Measurements from ENCODE around the gene CHEK2.
"Not testable (repeated sequence)": the region's sequence is repeated elsewhere in the genome, so short reads cannot be mapped to it uniquely, and the experiment has no call there.

CHEK2 gene

DNA sequence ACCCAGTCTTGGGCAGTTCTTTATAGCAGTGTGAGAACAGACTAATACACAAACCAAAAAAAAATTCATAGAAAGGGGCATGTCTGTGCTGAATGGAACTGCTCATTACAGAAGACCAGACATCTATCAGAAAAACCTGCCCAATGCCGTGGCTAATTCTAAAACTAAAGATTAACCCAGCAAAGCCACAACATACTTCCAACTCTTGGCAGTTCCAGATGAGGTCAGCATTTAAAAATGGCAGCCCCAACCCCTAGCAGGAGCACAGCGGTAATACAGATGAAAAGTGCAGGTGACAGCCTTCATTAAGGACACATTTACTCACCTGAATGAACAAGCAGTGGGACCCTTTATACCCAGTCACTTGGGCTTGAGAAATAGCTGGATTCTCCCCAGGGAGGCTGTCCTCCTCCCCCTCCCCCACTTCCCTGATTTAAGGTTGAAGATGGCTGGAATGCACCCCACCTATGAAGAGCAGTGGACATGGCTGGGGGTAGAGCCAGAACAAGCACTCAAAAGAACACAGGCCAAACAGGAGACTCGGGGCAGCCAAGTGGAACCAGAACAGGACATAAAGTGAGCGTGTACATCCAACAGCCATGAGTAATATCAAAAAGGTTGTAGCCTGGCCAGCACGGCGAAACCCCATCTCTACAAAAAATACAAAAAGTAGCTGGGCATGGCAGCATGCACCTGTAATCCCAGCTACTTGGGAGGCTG, 48.4 kb downstream of the CHEK2 start:
- H3K36me3 ChIP-seq (ENCODE audit: control insufficient read depth in 2 of 2, insufficient read depth in 2 of 2, low read length in 2 of 2); H3K9ac ChIP-seq (ENCODE audit: low read length in 2 of 2); H3K27ac ChIP-seq (ENCODE audit: low read length); H3K4me3 ChIP-seq (ENCODE audit: low read length in 2 of 2); H3K27me3 ChIP-seq (ENCODE audit: control insufficient read depth in 1 of 2, insufficient read depth in 2 of 2, low read length in 2 of 2); H3K9me3 ChIP-seq (ENCODE audit: control insufficient read depth in 2 of 2, low read length in 2 of 2); H3K4me1 ChIP-seq (ENCODE audit: control insufficient read depth, insufficient read depth, low read length): not testable (repeated sequence)

DNA sequence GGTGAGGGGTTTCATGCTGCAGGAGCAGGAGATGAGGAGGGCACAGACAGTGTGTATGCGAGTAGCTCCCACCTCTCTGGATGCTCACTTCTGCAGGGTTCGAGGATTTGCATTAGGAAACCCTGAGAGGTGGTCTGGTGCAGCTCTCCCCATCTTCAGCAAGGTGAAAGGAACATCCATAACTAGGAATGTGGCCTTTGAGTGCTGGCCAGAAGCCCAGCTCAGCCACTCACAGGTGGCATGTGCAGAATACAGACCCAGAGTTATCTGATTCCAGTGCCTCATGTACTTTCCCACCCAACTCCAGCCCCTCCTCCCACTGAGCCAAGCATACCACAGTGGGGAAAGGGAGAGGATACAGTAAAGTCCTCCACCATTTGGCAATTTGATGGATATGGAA, 51.8 kb downstream of the CHEK2 start:
- not testable (repeated sequence) for H3K36me3 ChIP-seq (ENCODE audit: control insufficient read depth in 2 of 2, insufficient read depth in 2 of 2, low read length in 2 of 2); H3K9me3 ChIP-seq (ENCODE audit: control insufficient read depth in 2 of 2, low read length in 2 of 2); H3K27ac ChIP-seq (ENCODE audit: low read length); H3K4me1 ChIP-seq (ENCODE audit: control insufficient read depth, insufficient read depth, low read length); H3K27me3 ChIP-seq (ENCODE audit: control insufficient read depth in 1 of 2, insufficient read depth in 2 of 2, low read length in 2 of 2); H3K4me3 ChIP-seq (ENCODE audit: low read length in 2 of 2); H3K9ac ChIP-seq (ENCODE audit: low read length in 2 of 2)

DNA sequence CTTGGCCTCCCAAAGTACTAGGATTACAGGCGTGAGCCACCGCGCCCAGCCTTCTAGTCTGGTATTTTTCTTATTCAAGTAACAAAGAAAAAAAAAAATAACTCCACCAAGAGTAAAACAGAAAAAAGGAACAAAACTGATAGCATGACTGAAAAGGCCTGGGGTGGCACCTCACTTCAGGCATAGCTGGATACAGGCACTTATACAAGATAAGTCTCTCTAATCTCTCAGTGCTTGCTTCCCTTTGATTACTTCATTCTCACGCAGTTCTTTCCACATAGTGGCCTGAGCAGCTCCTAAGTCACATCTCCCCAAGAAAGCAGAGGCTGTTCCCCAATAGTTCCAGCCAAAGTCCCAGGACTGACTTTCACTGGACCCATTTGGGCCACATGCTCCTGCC, 58.7 kb downstream of the CHEK2 start:
- H3K4me3 ChIP-seq (ENCODE audit: low read length in 2 of 2) = not testable (repeated sequence)

DNA sequence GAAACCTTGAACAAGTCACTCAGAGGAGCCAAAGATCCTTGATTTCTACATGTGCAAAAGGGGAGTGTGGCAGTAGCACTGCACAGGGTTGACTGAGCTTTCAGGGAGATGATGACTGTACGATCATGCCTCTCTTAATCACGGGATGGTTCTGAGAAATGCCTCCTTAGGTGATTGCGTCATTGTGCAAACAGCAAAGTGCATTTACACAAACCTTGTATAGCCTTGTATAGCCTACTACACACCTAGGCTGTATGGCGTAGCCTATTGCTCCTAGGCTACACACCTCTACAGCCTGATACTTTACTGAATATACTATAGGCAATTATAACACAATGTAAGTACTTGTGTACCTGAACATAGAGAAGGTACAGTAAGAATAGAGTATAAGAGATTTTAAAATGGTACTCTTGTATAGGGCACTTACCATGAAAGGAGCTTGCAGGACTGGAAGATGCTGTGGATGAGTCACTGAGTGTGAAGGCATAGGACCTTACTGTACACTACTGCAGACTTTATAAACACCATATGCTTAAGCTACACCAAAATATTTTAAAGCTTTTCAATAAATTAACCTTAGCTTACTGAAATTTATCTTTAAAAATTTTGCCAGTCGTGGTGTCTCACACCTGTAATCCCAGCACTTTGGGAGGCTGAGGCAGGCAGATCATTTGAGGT, 60.7 kb downstream of the CHEK2 start:
- not testable (repeated sequence) for H3K4me1 ChIP-seq (ENCODE audit: control insufficient read depth, insufficient read depth, low read length); H3K36me3 ChIP-seq (ENCODE audit: control insufficient read depth in 2 of 2, insufficient read depth in 2 of 2, low read length in 2 of 2); H3K9me3 ChIP-seq (ENCODE audit: control insufficient read depth in 2 of 2, low read length in 2 of 2); H3K9ac ChIP-seq (ENCODE audit: low read length in 2 of 2); H3K27me3 ChIP-seq (ENCODE audit: control insufficient read depth in 1 of 2, insufficient read depth in 2 of 2, low read length in 2 of 2); H3K27ac ChIP-seq (ENCODE audit: low read length); H3K4me3 ChIP-seq (ENCODE audit: low read length in 2 of 2)

More for the DNA sequence above, 58.7 kb downstream of the CHEK2 start:
- not testable (repeated sequence) for H3K36me3 ChIP-seq (ENCODE audit: control insufficient read depth in 2 of 2, insufficient read depth in 2 of 2, low read length in 2 of 2); H3K4me1 ChIP-seq (ENCODE audit: control insufficient read depth, insufficient read depth, low read length); H3K27me3 ChIP-seq (ENCODE audit: control insufficient read depth in 1 of 2, insufficient read depth in 2 of 2, low read length in 2 of 2); H3K9me3 ChIP-seq (ENCODE audit: control insufficient read depth in 2 of 2, low read length in 2 of 2); H3K27ac ChIP-seq (ENCODE audit: low read length); H3K9ac ChIP-seq (ENCODE audit: low read length in 2 of 2)

DNA sequence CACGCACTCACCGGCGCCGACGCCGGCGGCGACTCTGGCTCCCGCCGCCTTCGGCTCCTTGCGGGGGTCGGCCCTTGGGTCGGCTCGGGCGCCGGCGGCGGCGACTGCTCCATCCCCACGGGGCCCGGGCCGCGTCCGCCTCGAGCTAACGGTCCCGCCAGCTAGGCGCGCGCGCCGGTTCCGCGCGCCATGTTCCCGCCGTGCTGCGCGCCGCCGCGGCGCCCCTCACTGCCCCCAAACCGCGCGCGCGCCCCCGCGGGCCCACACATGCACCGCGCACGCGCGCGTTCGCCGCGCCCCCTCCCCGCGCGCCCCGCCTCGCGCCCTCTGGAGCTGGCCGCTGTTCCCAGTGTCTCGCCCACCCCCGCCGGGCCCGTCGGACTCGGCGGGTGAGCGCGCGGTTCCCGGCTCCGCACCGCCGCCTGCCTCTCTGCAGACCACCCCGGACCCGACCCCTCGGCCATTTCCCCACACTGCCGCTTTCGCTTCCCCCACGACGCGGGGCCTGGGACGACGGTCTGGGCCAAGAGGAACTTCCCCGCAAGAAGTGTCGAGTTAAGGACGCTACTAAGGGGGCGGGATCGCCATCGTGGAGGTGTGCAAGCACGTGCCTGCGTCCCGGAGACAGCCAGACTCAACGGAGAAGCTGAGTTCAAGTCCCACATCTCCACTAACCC, 61.9 kb downstream of the CHEK2 start, which contains the start of gene TTC28:
Gene TTC28 (minus strand): TSS at position 230 of the 677 bp plus-strand sequence. CDS start 117 bp downstream, at position 113.
- Histone ChIP-seq H3K4me3 (ENCODE audit: low read length in 2 of 2) (peak within 1 kb of the TSS; percentile 83 to 90), H3K9ac (ENCODE audit: low read length in 2 of 2) (peak within 1 kb of the TSS; percentile 74 to 82)
- not testable (repeated sequence) for H3K27ac ChIP-seq (ENCODE audit: low read length); H3K36me3 ChIP-seq (ENCODE audit: control insufficient read depth in 2 of 2, insufficient read depth in 2 of 2, low read length in 2 of 2); H3K27me3 ChIP-seq (ENCODE audit: control insufficient read depth in 1 of 2, insufficient read depth in 2 of 2, low read length in 2 of 2); H3K4me1 ChIP-seq (ENCODE audit: control insufficient read depth, insufficient read depth, low read length); H3K9me3 ChIP-seq (ENCODE audit: control insufficient read depth in 2 of 2, low read length in 2 of 2)

DNA sequence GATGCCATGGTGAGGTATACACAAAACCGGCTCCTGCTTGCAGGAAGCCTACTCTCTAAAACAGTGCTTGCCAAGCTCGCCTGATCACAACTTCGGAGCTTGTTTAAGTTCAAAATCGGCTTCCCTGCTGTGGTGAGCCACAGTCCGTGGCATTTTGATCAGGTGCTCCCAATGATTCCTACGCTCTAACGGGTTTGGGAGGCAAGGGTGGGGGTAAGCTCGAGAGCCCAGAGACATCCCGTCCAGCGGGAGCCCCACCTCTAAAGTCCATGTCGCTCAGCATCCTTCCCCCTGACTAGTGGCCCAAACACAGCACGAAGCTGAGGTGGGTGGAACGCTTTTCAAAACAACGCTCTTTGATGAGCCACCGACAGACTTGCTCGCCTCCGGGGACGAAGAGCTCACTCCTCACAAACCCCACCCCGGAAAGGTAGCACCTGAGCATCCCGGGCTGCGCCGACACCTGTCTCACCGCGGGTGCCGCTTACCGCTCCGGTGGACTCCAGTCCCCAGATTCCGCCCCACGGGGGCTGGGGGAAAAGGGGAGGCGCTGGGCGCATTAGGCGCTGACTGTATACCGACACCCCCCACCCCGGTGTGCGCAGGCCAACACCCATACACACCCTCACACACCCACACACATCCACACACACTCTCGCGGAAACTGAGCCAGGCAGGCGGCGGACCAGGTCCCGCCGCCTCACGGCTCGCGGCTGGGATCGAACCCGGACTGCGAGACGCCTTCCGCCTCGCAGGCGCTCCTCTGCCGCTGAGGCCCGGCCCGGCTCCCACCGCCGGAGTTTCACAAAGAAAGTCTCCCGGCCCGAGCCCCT, 62.6 kb downstream of the CHEK2 start:
- H3K9ac ChIP-seq (ENCODE audit: low read length in 2 of 2) = peak overlapping the region; percentile 74 to 82
- H3K27ac ChIP-seq (ENCODE audit: low read length); H3K4me1 ChIP-seq (ENCODE audit: control insufficient read depth, insufficient read depth, low read length); H3K36me3 ChIP-seq (ENCODE audit: control insufficient read depth in 2 of 2, insufficient read depth in 2 of 2, low read length in 2 of 2); H3K9me3 ChIP-seq (ENCODE audit: control insufficient read depth in 2 of 2, low read length in 2 of 2); H3K27me3 ChIP-seq (ENCODE audit: control insufficient read depth in 1 of 2, insufficient read depth in 2 of 2, low read length in 2 of 2): not testable (repeated sequence)
- H3K4me3 ChIP-seq (ENCODE audit: low read length in 2 of 2) = peak overlapping the region; percentile 83 to 90

DNA sequence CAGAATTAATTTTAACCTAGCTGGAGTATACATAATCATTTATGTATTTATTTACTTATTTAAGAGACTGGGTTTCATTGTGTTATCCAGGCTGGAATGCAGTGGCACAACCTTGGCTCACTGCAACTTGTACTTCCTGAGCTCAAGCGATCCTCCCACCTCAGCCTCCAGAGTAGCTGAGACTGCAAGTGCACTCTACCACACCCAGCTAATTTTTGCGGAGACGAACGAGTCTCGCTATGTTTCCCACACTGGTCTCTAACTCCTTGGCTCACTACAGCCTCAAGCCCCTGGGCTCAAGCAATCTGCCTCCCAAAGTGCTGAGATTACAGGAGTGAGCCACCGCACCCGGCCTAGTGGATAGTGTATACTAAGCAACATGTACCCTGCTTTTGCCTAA, 63.5 kb downstream of the CHEK2 start:
- H3K36me3 ChIP-seq (ENCODE audit: control insufficient read depth in 2 of 2, insufficient read depth in 2 of 2, low read length in 2 of 2); H3K27ac ChIP-seq (ENCODE audit: low read length); H3K4me1 ChIP-seq (ENCODE audit: control insufficient read depth, insufficient read depth, low read length); H3K27me3 ChIP-seq (ENCODE audit: control insufficient read depth in 1 of 2, insufficient read depth in 2 of 2, low read length in 2 of 2); H3K9me3 ChIP-seq (ENCODE audit: control insufficient read depth in 2 of 2, low read length in 2 of 2); H3K9ac ChIP-seq (ENCODE audit: low read length in 2 of 2): not testable (repeated sequence)
- peak overlapping the region in 1 of 2 donors; percentile 83 for H3K4me3 ChIP-seq (ENCODE audit: low read length in 2 of 2)

DNA sequence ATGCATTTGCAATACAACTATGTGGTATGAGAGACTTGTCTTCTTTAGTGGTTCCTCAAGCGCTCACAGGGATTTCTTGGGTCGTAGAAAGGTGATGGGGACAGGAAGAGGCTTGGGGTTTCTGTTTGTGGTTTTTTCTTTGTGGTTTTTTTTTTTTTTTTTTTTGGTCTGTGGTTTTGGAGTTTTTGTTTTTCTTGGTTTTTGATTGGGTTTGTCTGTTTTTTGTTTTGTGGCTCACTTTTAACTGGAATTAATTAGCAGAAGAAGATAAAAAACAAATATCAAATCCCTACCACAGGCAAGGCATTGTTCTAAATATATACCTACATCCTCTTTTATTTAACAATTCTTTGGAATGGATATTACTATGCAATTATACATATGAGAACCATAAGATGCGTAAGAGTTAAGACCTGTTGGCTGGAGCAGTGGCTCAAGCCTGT, 67.5 kb downstream of the CHEK2 start:
- no peak overlapping the region for H3K9ac ChIP-seq (ENCODE audit: low read length in 2 of 2)
- no peaks in the 10 kb centered on the region for H3K9me3 ChIP-seq (ENCODE audit: control insufficient read depth in 2 of 2, low read length in 2 of 2)
- no peaks in the 10 kb centered on the region for H3K36me3 ChIP-seq (ENCODE audit: control insufficient read depth in 2 of 2, insufficient read depth in 2 of 2, low read length in 2 of 2)
- H3K27me3 ChIP-seq (ENCODE audit: control insufficient read depth in 1 of 2, insufficient read depth in 2 of 2, low read length in 2 of 2) = no peaks in the 10 kb centered on the region
- H3K4me1 ChIP-seq (ENCODE audit: control insufficient read depth, insufficient read depth, low read length) = peaks cover 4% of the 10 kb centered on the region
- no peak overlapping the region for H3K4me3 ChIP-seq (ENCODE audit: low read length in 2 of 2)
- no peak overlapping the region for H3K27ac ChIP-seq (ENCODE audit: low read length)

DNA sequence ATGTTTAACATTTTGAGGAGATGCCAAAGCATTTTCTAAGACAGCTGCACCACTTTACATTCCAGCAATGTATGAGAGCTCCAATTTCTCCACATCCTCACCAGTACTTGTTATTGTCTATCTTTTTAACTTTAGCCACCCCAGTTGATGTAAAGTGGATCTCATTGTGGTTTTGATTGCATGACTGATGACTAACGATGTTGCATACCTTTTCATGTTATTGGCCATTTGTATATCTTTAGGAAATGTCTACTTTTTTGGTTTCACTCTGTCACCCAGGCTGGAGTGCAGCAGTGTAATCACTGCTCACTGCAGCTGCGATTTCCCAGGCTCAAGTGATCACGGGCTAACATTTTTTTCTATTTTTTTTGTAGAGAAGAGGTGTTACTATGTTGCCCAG, 70.9 kb downstream of the CHEK2 start:
- H3K4me1 ChIP-seq (ENCODE audit: control insufficient read depth, insufficient read depth, low read length) = no peaks in the 10 kb centered on the region
- H3K36me3 ChIP-seq (ENCODE audit: control insufficient read depth in 2 of 2, insufficient read depth in 2 of 2, low read length in 2 of 2) = no peaks in the 10 kb centered on the region
- no peaks in the 10 kb centered on the region for H3K27me3 ChIP-seq (ENCODE audit: control insufficient read depth in 1 of 2, insufficient read depth in 2 of 2, low read length in 2 of 2)
- no peaks in the 10 kb centered on the region for H3K9me3 ChIP-seq (ENCODE audit: control insufficient read depth in 2 of 2, low read length in 2 of 2)
- no peak overlapping the region for H3K27ac ChIP-seq (ENCODE audit: low read length)
- no peak overlapping the region for H3K4me3 ChIP-seq (ENCODE audit: low read length in 2 of 2)
- H3K9ac ChIP-seq (ENCODE audit: low read length in 2 of 2) = no peak overlapping the region

DNA sequence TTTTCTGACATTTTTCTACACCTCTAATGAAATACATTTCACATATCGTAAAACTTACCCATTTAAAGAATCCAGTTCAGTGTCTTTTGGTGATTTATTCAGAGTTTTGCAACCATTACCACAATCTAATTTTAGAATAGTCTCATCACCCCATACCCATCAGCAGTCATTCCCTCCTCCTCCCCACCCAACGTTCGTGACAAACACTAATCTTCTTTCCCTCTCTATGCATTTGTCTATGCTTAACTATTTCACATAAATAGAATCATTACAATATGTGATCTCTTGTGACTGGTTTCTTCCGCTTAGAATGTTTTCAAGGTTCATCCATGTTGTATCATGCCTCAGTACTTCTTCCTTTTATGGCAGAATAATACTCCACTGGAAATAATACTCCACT, 71.5 kb downstream of the CHEK2 start:
- H3K9me3 ChIP-seq (ENCODE audit: control insufficient read depth in 2 of 2, low read length in 2 of 2) = no peaks in the 10 kb centered on the region
- H3K27ac ChIP-seq (ENCODE audit: low read length) = no peak overlapping the region

More for the DNA sequence above, 71.5 kb downstream of the CHEK2 start:
- Histone ChIP-seq H3K36me3 (ENCODE audit: control insufficient read depth in 2 of 2, insufficient read depth in 2 of 2, low read length in 2 of 2) (no peaks in the 10 kb centered on the region), H3K4me1 (ENCODE audit: control insufficient read depth, insufficient read depth, low read length) (no peaks in the 10 kb centered on the region), H3K4me3 (ENCODE audit: low read length in 2 of 2) (no peak overlapping the region), H3K9ac (ENCODE audit: low read length in 2 of 2) (no peak overlapping the region), H3K27me3 (ENCODE audit: control insufficient read depth in 1 of 2, insufficient read depth in 2 of 2, low read length in 2 of 2) (no peaks in the 10 kb centered on the region)
